WERI-Rb-1 (cell line): Measurements from ENCODE around the gene HOXD4.

Source experiments
- DNase-seq: peaks from one replicate; pipeline ENCODE4 v3.0.0-alpha.2; 2020
- H3K27ac ChIP-seq: fragments of 250-450 bp; sonication (Bioruptor Pico); 2 replicates; pipeline ENCODE4 v1.5.1; 2020; ENCODE audit warnings: mild to moderate bottlenecking, moderate library complexity
- H3K27me3 ChIP-seq: fragments of 250-450 bp; sonication (Bioruptor Pico); 2 replicates; pipeline ENCODE4 v1.5.1; 2021; ENCODE audit warnings: mild to moderate bottlenecking, low read depth, moderate library complexity; ENCODE audit not compliant: insufficient read depth, severe bottlenecking
- H3K36me3 ChIP-seq: fragments of 250-450 bp; sonication (Bioruptor Pico); 2 replicates; pipeline ENCODE4 v1.5.1; 2020; ENCODE audit warnings: mild to moderate bottlenecking, moderate library complexity
- H3K4me3 ChIP-seq: 2 replicates; pipeline ENCODE4 v1.5.1; 2011; ENCODE audit warnings: low read depth, mild to moderate bottlenecking, control low read depth, low read length
- H3K9me3 ChIP-seq: fragments of 250-450 bp; sonication (Bioruptor Pico); 2 replicates; pipeline ENCODE4 v1.5.1; 2021; ENCODE audit warnings: mild to moderate bottlenecking, moderate library complexity; ENCODE audit not compliant: severe bottlenecking
- TF ChIP-seq, protein P1 (sequence below): IDR thresholded peaks from 2 replicates; pipeline ENCODE4 v1.5.1; 2011; ENCODE audit warnings: low read depth, mild to moderate bottlenecking, control low read depth, inconsistent platforms, low read length

Gene HOXD4

GRCh38 chr2:176175709-176176607 is 24.6 kb downstream of the HOXD4 start:
- Histone ChIP-seq H3K36me3 (no peaks in the 10 kb centered on the region), H3K4me3 (no peak overlapping the region), H3K27me3 (peaks cover 80% of the 10 kb centered on the region), H3K9me3 (peaks cover 18% of the 10 kb centered on the region), H3K27ac (no peak overlapping the region)
- TF ChIP-seq, protein P1, sequence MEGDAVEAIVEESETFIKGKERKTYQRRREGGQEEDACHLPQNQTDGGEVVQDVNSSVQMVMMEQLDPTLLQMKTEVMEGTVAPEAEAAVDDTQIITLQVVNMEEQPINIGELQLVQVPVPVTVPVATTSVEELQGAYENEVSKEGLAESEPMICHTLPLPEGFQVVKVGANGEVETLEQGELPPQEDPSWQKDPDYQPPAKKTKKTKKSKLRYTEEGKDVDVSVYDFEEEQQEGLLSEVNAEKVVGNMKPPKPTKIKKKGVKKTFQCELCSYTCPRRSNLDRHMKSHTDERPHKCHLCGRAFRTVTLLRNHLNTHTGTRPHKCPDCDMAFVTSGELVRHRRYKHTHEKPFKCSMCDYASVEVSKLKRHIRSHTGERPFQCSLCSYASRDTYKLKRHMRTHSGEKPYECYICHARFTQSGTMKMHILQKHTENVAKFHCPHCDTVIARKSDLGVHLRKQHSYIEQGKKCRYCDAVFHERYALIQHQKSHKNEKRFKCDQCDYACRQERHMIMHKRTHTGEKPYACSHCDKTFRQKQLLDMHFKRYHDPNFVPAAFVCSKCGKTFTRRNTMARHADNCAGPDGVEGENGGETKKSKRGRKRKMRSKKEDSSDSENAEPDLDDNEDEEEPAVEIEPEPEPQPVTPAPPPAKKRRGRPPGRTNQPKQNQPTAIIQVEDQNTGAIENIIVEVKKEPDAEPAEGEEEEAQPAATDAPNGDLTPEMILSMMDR, result no peak
- no peak for DNase-seq

- Histone ChIP-seq H3K27ac (peak overlapping the region; percentile 55), H3K27me3 (peaks cover 81% of the 10 kb centered on the region), H3K4me3 (peak overlapping the region; percentile 40), H3K9me3 (peaks cover 4% of the 10 kb centered on the region), H3K36me3 (no peaks in the 10 kb centered on the region)
- TF ChIP-seq, protein P1, result no peak
- no peak for DNase-seq
These were observed 26.3 kb downstream of the HOXD4 start for GRCh38 chr2:176177580-176178037.

DNA sequence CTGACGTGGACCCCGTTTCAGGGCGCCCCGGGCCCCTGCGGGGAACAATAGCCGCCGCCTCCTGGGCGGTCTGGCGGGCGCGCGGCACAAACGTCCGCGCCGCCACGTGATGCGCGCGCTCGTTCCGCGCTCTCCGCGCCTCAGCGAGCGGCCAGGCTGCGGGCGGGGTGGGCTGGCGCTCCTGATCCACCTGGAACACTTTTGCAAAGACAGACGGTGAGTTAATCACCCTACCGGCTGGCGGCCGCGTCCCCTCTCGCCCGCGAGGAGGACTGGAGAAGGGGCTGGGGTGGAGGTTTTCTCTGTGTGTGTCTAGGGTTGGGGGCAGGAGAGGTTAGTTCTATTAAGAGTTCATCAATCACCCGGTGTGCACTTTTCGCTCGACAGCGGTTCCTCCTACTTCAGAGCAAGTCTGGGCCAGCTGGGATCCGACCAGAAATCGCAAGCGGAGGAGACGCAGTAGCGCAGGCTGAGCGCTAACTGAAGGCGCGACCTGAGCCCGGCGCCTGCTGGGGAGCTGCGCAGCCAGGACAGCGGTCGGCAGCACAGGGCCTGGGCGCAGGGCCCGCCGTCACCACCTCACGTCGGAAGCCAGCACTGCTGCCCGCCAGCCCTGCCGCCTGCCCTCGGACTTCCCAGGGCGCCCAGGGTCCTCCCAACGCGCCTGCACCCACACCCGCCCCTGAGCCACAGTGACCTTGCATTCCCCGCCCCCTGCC is 26.8 kb downstream of the HOXD4 start:
- H3K4me3 ChIP-seq, result peak overlapping the region; percentile 40

GRCh38 chr2:176178757-176179295 is 27.5 kb downstream of the HOXD4 start:
- TF ChIP-seq, protein P1, result no peak
- Histone ChIP-seq H3K36me3 (no peaks in the 10 kb centered on the region), H3K9me3 (no peaks in the 10 kb centered on the region), H3K27ac (no peak overlapping the region), H3K4me3 (peak overlapping the region; percentile 40), H3K27me3 (peaks cover 75% of the 10 kb centered on the region)
- no peak for DNase-seq

More for the DNA sequence above, 26.8 kb downstream of the HOXD4 start:
- Histone ChIP-seq H3K9me3 (no peaks in the 10 kb centered on the region), H3K27me3 (peaks cover 81% of the 10 kb centered on the region), H3K27ac (peak overlapping the region; percentile 55), H3K36me3 (no peaks in the 10 kb centered on the region)
- TF ChIP-seq, protein P1, result no peak
- DNase-seq, result peak; percentile 78

DNA sequence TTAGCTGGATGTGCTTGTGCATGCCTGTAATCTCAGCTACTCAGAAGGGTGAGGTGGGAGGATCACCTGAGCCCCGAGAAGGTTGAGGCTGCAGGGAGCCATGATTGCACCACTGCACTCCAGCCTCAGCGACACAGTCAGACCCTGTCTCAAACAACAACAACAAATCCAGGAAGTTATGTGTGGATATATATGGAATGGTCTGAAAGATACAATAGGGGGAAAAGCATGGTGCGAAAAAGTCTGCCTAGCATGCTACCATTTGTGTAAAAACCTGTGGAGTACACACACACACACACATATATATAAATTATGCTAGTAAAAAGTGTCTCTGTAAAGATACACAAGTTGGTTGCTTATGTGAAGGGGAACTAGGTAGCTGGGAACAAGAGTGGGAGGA is 30.2 kb downstream of the HOXD4 start:
- Histone ChIP-seq H3K27ac (no peak overlapping the region), H3K36me3 (no peaks in the 10 kb centered on the region), H3K9me3 (no peaks in the 10 kb centered on the region), H3K4me3 (no peak overlapping the region), H3K27me3 (peaks cover 87% of the 10 kb centered on the region)
- TF ChIP-seq, protein P1, result no peak
- no peak for DNase-seq
